HepG2 (cell line): ENCODE results near the gene STPG4. TPM values are rescaled to one million over a fixed set of nuclear protein-coding genes. Genes with fewer than 3 reads are reported as not detected.

ENCODE experiments used
- CEBPB ChIP-seq: IDR thresholded peaks from 2 replicates; pipeline ENCODE4 v1.6.1; 2011; ENCODE audit warnings: low read depth, low read length, improper control_type of control experiment, borderline replicate concordance
- FOXC1 ChIP-seq: sonication (generic); formaldehyde crosslinking; IDR thresholded peaks from 2 replicates; pipeline ENCODE4 v1.8.0; 2022; ENCODE audit warnings: mild to moderate bottlenecking, missing genetic modification reagents, borderline replicate concordance
- FUBP1 ChIP-seq: sonication (generic); formaldehyde crosslinking; IDR thresholded peaks from 2 replicates; pipeline ENCODE4 v1.5.1; 2020; ENCODE audit warnings: missing genetic modification reagents, mild to moderate bottlenecking, borderline replicate concordance
- HMGA1 ChIP-seq: sonication (generic); formaldehyde crosslinking; conservative IDR thresholded peaks from 2 replicates; pipeline ENCODE4 v1.4.0; 2020; ENCODE audit warnings: missing genetic modification reagents
- IKZF4 ChIP-seq: sonication (generic); formaldehyde crosslinking; IDR thresholded peaks from 2 replicates; pipeline ENCODE4 v1.5.1; 2020; ENCODE audit warnings: borderline replicate concordance, mild to moderate bottlenecking, low read depth, missing genetic modification reagents; ENCODE audit errors: not compliant biosample characterization
- KDM4B ChIP-seq: sonication (generic); formaldehyde crosslinking; IDR thresholded peaks from 2 replicates; pipeline ENCODE4 v1.4.0; 2020; ENCODE audit warnings: missing genetic modification reagents
- KIAA2018 ChIP-seq: sonication (generic); formaldehyde crosslinking; IDR thresholded peaks from 2 replicates; pipeline ENCODE4 v1.5.0; 2020; ENCODE audit warnings: mild to moderate bottlenecking, missing genetic modification reagents, borderline replicate concordance
- LBX2 ChIP-seq: sonication (generic); formaldehyde crosslinking; IDR thresholded peaks from 2 replicates; pipeline ENCODE4 v1.5.0; 2020; ENCODE audit warnings: missing genetic modification reagents, mild to moderate bottlenecking, borderline replicate concordance
- MEIS1 ChIP-seq: sonication (generic); formaldehyde crosslinking; IDR thresholded peaks from 2 replicates; pipeline ENCODE4 v1.9.0; 2021; ENCODE audit warnings: mild to moderate bottlenecking, missing genetic modification reagents, moderate library complexity, borderline replicate concordance
- NCOR1 ChIP-seq: fragments of 200-600 bp; sonication (generic); IDR thresholded peaks from 2 replicates; pipeline ENCODE4 v1.7.0; 2017; ENCODE audit warnings: antibody characterized with exemption, low read length, borderline replicate concordance
- SIN3B ChIP-seq: fragments of 150-350 bp; IDR thresholded peaks from 2 replicates; pipeline ENCODE4 v1.6.1; 2014; ENCODE audit warnings: low read length
- ZNF12 ChIP-seq: sonication (generic); formaldehyde crosslinking; IDR thresholded peaks from 2 replicates; pipeline ENCODE4 v1.5.0; 2020; ENCODE audit warnings: missing genetic modification reagents
- ZNF121 ChIP-seq: sonication (generic); formaldehyde crosslinking; IDR thresholded peaks from 2 replicates; pipeline ENCODE4 v1.5.0; 2020; ENCODE audit warnings: mild to moderate bottlenecking, missing genetic modification reagents
- ZNF329 ChIP-seq: sonication (generic); formaldehyde crosslinking; IDR thresholded peaks from 2 replicates; pipeline ENCODE4 v1.9.0; 2021; ENCODE audit warnings: low read depth, mild to moderate bottlenecking, missing genetic modification reagents
- ZNF362 ChIP-seq: sonication (generic); formaldehyde crosslinking; IDR thresholded peaks from 2 replicates; pipeline ENCODE4 v1.4.0; 2020; ENCODE audit warnings: missing genetic modification reagents, mild to moderate bottlenecking, borderline replicate concordance
- ZNF530 ChIP-seq: sonication (generic); formaldehyde crosslinking; IDR thresholded peaks from 2 replicates; pipeline ENCODE4 v1.5.0; 2020; ENCODE audit warnings: low read depth, mild to moderate bottlenecking, missing genetic modification reagents
- polyA plus RNA-seq, 8 experiments: library from polyadenylated mRNA; depleted of rRNA in 3 of 8; stranded (reverse) in 7 of 8; unstranded in 1 of 8; fragments of >200 nt; fragmentation: Illumina TruSeq in 4 of 8; extraction: Trizol in 4 of 8; gene quantifications; 2 replicates each; pipeline versions ENCODE4 v1.2.1 to v1.2.3, GENCODE V29; 2011 to 2016; ENCODE audit warnings: low read depth in 4 of 8, missing spikeins in 1 of 8, mixed read lengths in 1 of 8; ENCODE audit not compliant: insufficient read depth in 1 of 8
- total RNA-seq, 5 experiments: library from RNA; depleted of rRNA; stranded (reverse); fragments of >200 nt; fragmentation: Illumina TruSeq; extraction: Trizol; gene quantifications; 2 replicates each; pipeline ENCODE4 v1.2.3, GENCODE V29; 2016; ENCODE audit warnings: low read depth in 1 of 5

Gene STPG4
- total and polyA plus RNA-seq, 2 of the 13 experiments (the other 11 are each of a cell fraction or from before 2014, with no cell fraction given): 0.11 to 0.15 TPM

- TF ChIP-seq NCOR1: peak; percentile 75; the same call in 1 of the 2 replicates
- TF ChIP-seq SIN3B: no peak
- TF ChIP-seq FOXC1 (CRISPR knock-in tag): peak; percentile 85
- no peak for TF ChIP-seq KDM4B (CRISPR knock-in tag)
- no peak for TF ChIP-seq IKZF4 (CRISPR knock-in tag)
- no peak for TF ChIP-seq ZNF329
- TF ChIP-seq ZNF362 (CRISPR knock-in tag): no peak
- no peak for TF ChIP-seq LBX2
- TF ChIP-seq KIAA2018 (CRISPR knock-in tag): no peak
- TF ChIP-seq CEBPB: peak; percentile 18; the same call in 1 of the 2 replicates
- peak; percentile 49; the same call in 1 of the 2 replicates for TF ChIP-seq ZNF121 (CRISPR knock-in tag)
- TF ChIP-seq HMGA1 (CRISPR knock-in tag): no peak
- no peak for TF ChIP-seq ZNF12
- TF ChIP-seq MEIS1 (CRISPR knock-in tag): no peak
- TF ChIP-seq FUBP1 (CRISPR knock-in tag): no peak
- no peak for TF ChIP-seq ZNF530 (CRISPR knock-in tag)
Observed at GRCh38 chr2:47070920-47071824, 83.9 kb downstream of the STPG4 start (continued).
